Measurements from ENCODE around the gene PSMG4.

Gene PSMG4, protein sequence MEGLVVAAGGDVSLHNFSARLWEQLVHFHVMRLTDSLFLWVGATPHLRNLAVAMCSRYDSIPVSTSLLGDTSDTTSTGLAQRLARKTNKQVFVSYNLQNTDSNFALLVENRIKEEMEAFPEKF

DNA sequence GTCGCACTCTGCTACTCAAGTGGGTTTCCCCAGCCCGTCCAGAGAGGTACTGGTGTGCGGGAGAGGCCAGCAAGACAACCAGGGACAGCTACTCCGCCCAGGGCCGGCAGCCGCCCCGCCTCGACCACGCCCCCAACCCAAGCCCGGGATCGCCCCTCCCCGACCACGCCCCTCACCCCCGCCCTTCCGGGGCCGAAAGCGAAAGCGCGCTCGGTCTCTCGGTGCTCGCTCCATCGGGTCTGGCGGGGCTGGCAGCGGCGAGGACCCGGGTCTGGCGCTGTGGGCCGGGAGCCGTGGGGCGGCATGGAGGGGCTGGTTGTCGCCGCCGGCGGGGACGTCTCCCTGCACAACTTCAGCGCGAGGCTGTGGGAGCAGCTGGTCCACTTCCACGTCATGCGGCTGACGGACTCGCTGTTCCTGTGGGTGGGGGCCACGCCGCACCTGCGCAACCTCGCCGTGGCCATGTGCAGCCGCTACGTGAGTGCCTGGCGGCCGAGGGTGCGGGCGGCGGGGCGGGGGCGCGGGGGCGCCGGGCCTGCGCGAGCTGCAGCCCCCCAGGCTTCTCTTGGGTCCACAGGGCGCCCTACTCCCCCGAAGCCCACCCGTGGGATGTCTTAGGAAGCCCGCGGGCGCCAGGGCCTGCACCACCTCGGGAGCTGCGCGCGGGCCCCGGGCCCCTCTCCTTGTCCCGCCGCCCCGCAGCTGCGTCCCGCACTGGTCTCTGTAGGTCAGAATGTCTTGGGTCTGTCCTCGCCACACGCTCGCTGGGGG lies at the start of gene PSMG4:
Gene PSMG4 (plus strand): TSS at position 228 of the 771 bp plus-strand sequence. CDS start 76 bp downstream, at position 304.
- peak; percentile 89 to 97 for DNase-seq

DNA sequence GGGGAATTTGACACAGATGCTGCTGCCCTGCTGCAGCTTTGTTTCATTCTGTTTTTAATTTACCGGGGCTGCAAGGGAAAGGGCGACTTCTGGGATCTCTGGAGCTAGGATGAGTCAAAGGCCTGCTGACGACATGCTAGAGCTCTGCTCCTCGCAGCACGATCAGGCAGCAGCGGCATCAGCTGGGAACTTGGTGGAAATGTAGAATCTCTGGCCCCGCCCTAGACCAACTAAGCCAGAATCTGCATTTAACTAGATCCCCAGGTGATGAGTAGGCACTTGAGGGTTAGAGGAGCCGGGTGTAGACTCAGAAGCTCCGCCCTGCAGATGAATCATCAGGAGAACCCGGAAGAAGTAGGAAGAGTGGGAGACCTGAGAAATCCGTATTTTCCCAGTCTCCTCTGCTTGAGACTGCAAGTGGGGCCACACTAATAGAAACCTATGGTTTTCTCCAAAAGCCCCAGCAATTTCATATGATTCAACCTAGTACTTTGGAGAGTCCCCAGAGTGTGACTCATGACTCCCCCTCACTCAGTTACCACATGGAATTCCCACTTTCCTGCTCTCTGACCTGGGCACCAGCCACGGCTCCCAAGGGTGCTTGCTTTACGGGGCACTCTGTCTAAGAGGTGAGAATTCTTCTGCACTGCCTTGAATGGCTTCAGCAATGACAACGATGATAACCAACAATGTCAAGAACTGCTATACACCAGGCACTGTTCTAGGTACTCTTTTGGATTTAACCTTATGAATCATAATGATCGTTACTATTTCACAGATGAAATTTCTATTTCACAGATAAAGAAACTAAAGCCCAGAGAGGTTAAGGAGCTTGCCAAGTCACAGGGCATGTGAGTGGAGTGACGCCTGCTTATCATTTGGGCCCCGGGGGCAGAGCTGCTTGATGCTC lies 49.4 kb upstream of the PSMG4 start:
- DNase-seq: peak; percentile 46 to 53

DNA sequence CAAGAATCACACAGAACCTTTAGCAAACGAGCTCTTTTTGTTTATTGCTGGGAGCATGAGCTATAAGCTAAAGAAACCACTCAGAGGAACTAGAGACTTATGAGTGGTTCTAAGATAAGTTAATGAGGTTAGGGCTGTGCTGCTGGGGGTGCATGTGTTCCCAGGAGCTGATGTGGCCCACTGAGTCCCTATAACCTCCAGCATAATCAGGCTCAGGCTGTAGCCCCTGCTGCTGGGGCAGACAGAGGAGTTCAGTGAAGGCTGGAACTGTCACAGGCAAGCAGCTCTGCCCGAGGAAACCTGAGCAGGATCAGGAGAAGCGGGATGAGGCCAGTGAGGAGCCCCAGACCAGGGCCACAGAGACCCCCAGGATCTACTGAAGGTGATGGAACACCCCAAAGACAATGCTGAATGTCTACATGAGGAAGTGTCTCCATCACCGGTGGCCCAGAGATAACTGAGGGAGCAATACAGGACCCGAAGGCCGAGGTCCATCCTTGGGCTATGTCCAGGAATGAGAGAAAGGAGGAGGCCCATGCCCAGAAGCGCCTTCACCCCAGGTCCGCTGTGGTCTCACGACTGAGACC lies 48.6 kb upstream of the PSMG4 start:
- no peak for DNase-seq

GRCh38 chr6:3211681-3212080 lies 47.1 kb upstream of the PSMG4 start:
- DNase-seq: no peak

DNA sequence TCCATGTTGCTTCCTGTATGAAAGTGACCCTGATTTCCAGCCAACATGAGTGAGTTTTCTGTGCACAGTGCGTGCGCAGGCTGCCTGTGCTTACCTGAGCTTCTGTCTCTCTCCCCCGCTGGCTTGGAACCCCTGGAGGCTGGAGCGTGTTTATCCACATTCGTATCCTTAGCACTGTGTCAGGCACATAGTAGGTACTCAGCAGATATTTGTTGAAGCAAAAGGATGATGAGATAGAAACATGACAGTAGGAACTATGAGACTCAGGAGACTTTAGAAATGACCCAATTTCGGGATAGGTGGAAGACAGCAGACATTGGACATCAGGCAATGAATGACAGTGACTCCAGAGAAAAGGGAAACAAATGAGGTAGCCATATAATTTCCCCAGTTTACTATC lies 46.5 kb upstream of the PSMG4 start:
- no peak for DNase-seq

- DNase-seq: no peak
Measured at GRCh38 chr6:3213334-3213695, 45.4 kb upstream of the PSMG4 start.

DNA sequence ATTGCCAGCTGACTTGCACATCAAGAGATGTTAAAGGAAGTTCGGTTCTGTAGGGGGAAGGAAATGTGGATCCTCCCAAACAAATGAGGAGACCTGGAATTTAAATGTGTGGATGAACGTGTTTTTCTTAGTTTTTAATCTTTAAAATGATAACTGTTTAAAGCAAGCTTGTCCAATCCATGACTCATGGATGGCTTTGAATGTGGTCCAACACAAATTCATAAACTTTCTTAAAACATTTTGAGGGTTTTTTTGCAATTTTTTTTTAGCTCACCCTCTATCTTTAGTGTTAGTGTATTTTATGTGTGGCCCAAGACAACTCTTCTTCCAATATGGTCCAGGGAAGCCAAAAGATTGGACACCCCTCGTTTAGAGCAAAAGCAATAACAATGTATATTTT lies 43.8 kb upstream of the PSMG4 start:
- no peak for DNase-seq

GRCh38 chr6:3217286-3217685 lies 41.5 kb upstream of the PSMG4 start:
- no peak for DNase-seq

DNA sequence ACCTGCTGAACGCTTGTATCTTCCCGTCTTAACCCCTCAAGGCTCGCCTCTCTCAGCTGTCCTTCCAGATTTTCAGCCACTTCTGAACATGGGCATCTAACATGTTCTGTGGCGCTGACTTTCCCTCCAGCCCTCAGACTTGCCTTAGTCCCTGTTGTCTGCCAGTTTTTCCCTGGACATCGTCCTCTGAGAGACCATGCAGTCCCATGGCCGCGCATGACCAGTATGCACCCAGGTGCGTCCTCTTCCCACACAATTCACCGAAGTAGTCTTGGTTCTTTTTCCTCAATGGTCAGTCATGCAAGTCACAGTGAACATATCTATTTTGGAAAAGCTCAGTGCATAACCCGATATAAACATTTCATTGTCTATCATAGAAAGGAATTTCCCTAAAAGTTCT lies 40.5 kb upstream of the PSMG4 start:
- DNase-seq: no peak

DNA sequence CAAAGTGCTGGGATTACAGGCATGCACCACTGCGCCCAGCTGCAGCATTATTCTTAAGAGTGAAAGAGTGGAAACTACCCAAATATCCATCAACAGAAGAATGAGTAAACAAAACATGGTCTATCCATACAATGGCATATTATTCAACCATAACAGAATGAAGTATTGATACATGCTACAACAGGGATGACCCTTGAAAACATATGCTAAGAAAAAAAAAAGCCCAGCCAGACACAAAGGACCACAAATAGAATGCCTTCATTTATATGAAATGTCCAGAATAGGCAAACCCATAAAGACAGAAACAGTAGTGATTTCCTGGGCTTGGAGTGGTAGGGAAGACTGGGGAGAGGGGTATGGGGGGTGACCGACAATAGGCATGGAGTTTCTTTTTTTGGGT lies 38.4 kb upstream of the PSMG4 start:
- DNase-seq: no peak

- no peak for DNase-seq
Measured at GRCh38 chr6:3221578-3221977, 37.2 kb upstream of the PSMG4 start.

- no peak for DNase-seq
Measured at GRCh38 chr6:3222506-3223038, 36.2 kb upstream of the PSMG4 start.

DNA sequence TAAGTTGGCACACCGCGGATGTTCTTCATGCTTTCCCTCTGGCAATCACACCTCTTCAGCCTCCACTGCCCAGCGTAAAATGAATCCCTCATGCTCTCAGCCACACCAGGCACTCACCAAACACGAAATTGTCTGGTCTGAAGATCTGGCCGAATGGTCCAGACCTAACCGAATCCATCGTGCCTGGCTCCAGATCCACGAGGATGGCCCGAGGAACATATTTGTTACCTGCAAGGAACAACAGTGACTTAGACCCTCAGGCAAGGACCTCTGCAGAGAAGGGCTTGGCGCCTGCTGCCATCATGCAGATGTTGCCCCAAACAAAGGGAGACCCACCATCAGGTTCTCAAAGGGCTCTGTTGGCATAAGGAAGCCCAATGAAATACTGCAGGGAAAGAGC lies 32.7 kb upstream of the PSMG4 start:
- DNase-seq: no peak

DNA sequence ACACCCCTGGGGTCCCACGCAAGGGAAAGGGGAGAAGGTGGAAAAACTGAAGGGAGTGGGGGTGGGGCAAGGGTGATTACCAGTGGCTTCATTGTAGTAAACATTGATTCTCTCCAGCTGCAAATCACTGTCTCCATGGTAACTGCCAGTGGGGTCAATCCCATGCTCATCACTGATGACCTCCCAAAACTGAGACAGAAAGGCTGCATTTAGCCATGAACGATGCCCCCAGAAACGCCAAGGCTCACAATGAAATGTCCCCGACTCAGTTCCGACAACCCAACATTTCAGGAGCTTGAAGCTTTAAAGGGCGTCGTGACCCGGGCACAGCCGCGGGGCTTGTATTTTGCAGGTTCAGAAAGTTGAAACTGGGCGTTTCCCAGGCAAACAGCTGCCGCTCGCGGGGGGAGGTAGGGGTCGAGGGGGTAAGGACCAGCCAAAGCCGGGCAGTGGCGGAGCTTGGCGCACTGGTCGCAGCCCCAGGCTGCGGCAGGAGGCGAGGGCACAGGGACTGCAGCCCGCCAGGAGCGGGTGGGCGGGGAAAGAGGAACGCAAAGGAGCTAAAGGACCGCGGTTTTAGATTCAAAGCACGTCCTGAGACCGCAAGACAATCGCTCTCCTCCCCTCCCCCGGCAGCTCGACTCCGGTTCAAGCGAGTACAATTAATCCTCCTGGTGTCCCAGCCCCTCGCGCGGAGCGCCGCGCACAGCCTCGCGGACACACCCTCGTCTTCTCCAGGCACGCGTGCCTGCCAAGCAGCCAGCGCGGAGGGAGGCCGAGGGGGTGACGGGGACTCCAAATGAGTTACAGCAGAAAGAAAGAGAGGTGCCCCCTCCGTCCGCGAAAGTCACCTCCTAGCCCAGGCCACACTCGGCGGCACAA lies 32.0 kb upstream of the PSMG4 start:
- no peak for DNase-seq

- no peak for DNase-seq
Measured at GRCh38 chr6:3227363-3228045, 31.2 kb upstream of the PSMG4 start, which contains the start of gene TUBB2B. TSS of gene TUBB2B (minus strand) at chr6:3227653. CDS start at chr6:3227543, 110 bp downstream.

- peak in 1 of 2 experiments; percentile 32 for DNase-seq
Measured at GRCh38 chr6:3228046-3228671, 30.6 kb upstream of the PSMG4 start.

DNA sequence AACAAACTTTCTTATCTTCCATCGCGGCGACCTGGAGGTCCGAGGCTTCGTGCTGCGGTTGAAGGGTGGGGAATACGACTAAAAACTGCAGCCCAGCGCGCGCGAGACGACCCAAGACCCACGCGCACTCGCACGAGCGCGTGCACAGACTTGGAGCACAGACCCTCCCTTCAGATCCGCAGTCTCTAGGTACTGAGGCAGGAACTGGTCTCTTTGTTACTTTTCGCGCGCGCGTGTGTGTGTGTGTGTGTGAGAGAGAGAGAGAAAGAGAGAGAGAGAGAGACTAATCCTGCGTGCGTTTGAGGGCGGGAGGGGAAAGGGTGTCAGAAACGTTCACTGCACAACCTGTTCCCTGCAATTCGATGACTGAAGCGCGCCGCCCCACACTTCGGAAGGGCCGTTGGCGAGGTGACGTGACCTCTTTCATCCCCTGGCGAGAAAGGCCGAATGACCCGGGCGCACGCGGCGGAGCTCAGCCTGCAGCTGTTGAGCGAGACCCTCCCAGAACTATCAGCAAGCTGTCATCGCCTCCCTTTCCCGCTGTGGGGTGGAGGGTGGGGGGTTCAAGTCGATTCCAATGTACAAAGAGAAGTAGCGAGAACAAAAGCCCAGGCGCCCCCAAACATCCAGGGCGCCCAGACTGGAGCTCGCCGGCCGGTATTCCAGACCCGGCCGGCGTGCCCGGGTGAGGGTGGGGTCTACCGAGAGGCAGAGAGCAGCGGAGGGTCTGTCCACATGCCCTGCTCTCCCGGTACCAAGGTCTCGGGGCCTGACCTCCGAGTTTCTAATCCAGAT lies 29.8 kb upstream of the PSMG4 start:
- DNase-seq: peak in 1 of 2 experiments; percentile 40

- DNase-seq: no peak
Measured at GRCh38 chr6:3229566-3230178, 29.1 kb upstream of the PSMG4 start.

DNA sequence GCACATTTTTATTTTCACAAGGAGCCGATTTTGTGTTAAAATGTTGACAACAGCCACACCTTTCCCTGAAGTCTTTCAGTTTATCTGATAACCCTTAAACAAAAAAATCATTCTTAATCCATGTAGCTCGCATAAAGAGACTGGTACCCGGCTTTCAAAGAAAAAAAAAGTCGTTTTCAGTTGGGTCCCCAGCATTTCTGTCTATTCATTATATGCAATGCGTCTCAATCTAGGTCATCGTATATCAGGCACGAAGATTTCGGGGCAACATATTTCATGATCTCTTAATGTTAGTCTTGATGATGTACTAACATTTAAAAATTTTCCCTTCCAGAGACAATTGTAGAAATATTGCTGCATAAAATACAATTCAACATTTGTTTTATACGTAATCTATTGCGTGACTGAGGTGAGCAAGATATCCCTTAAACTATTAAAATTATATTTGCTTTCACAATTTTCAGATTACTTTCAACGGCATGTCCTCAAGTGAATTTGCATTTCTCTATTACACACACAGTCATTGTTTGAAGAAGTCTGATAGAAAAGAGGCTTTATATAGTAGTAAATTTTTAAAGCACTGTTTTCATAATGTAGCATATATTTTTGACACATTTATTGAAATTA lies 28.4 kb upstream of the PSMG4 start:
- no peak for DNase-seq
